ENCODE measurements around the gene XPC.

GRCh38 chr3:14223595-14223994 lies 45.2 kb upstream of the XPC start:
- TF ChIP-seq POLR2A (IDR thresholded peaks at IDR 0.05) (no peak), CTCF (IDR thresholded peaks at IDR 0.05) (no peak), EP300 (IDR thresholded peaks at IDR 0.05) (no peak)
